ENCODE data around the gene SCRN2.

Gene SCRN2

GRCh38 chr17:47851764-47852112 is 10.7 kb upstream of the SCRN2 start:
- Histone ChIP-seq H3K9me3 (no peaks in the 10 kb centered on the region), H3K4me1 (ENCODE audit: control insufficient read depth in 1 of 2, insufficient read depth in 1 of 2, low read depth in 1 of 2, low read length in 1 of 2) (peaks cover 0 to 7% of the 10 kb centered on the region in 2 experiments), H3K27ac (no peak overlapping the region), H3K27me3 (peaks cover 100% of the 10 kb centered on the region), H3K36me3 (no peaks in the 10 kb centered on the region), H3K4me3 (ENCODE audit: low read depth in 1 of 2, low read length in 1 of 2) (no peak overlapping the region)
- TF ChIP-seq CTCF (IDR thresholded peaks at IDR 0.05), result no peak

GRCh38 chr17:47850692-47851573 is 9.9 kb upstream of the SCRN2 start, which contains the start of gene SP6:
Gene SP6 (minus strand): TSS chr17:47851163. CDS start chr17:47848429, 2,734 bp downstream.
- Histone ChIP-seq H3K27ac (no peak within 1 kb of the TSS), H3K4me3 (ENCODE audit: low read depth in 1 of 2, low read length in 1 of 2) (no peak within 1 kb of the TSS), H3K27me3 (peaks cover 100% of the 10 kb centered on the region), H3K36me3 (no peaks in the 10 kb centered on the region), H3K4me1 (ENCODE audit: control insufficient read depth in 1 of 2, insufficient read depth in 1 of 2, low read depth in 1 of 2, low read length in 1 of 2) (peaks cover 0 to 7% of the 10 kb centered on the region in 2 experiments), H3K9me3 (no peaks in the 10 kb centered on the region)
- no peak for TF ChIP-seq CTCF (IDR thresholded peaks at IDR 0.05)

- H3K27ac ChIP-seq, result no peak overlapping the region
- TF ChIP-seq CTCF (IDR thresholded peaks at IDR 0.05), result no peak
- H3K27me3 ChIP-seq, result peaks cover 100% of the 10 kb centered on the region
- no peaks in the 10 kb centered on the region for H3K9me3 ChIP-seq
- no peaks in the 10 kb centered on the region for H3K36me3 ChIP-seq
- peaks cover 0 to 7% of the 10 kb centered on the region in 2 experiments for H3K4me1 ChIP-seq (ENCODE audit: control insufficient read depth in 1 of 2, insufficient read depth in 1 of 2, low read depth in 1 of 2, low read length in 1 of 2)
- no peak overlapping the region for H3K4me3 ChIP-seq (ENCODE audit: low read depth in 1 of 2, low read length in 1 of 2)
These were observed 9.3 kb upstream of the SCRN2 start for GRCh38 chr17:47850373-47850691.

- Histone ChIP-seq H3K27me3 (peaks cover 100% of the 10 kb centered on the region), H3K9me3 (no peaks in the 10 kb centered on the region), H3K4me3 (ENCODE audit: low read depth in 1 of 2, low read length in 1 of 2) (no peak overlapping the region), H3K27ac (no peak overlapping the region), H3K4me1 (ENCODE audit: control insufficient read depth in 1 of 2, insufficient read depth in 1 of 2, low read depth in 1 of 2, low read length in 1 of 2) (peaks cover 0 to 7% of the 10 kb centered on the region in 2 experiments), H3K36me3 (no peaks in the 10 kb centered on the region)
- TF ChIP-seq CTCF (IDR thresholded peaks at IDR 0.05), result no peak
These were observed 7.1 kb upstream of the SCRN2 start for GRCh38 chr17:47848198-47848513.

- Histone ChIP-seq H3K36me3 (no peaks in the 10 kb centered on the region), H3K27me3 (peaks cover 96% of the 10 kb centered on the region), H3K4me1 (ENCODE audit: control insufficient read depth in 1 of 2, insufficient read depth in 1 of 2, low read depth in 1 of 2, low read length in 1 of 2) (peaks cover 0 to 7% of the 10 kb centered on the region in 2 experiments), H3K27ac (no peak overlapping the region), H3K4me3 (ENCODE audit: low read depth in 1 of 2, low read length in 1 of 2) (no peak overlapping the region), H3K9me3 (no peaks in the 10 kb centered on the region)
- TF ChIP-seq CTCF (IDR thresholded peaks at IDR 0.05), result no peak
These were observed 6.5 kb upstream of the SCRN2 start for GRCh38 chr17:47847341-47848197.
